ENCODE results near the gene APBB1. TPM values are rescaled to one million over a fixed set of nuclear protein-coding genes. Genes with fewer than 3 reads are reported as not detected.

APBB1 gene
- total and polyA plus RNA-seq, 8 donors = 11.4 to 69.3 (median 16.8) TPM

- Histone ChIP-seq H3K4me1 (peaks cover 8 to 34% (median 23%) of the 10 kb centered on the region in 3 donors), H3K27me3 (no peaks in the 10 kb centered on the region), H3K27ac (peak overlapping the region in 2 of 4 donors; percentile 28 to 41), H3K9me3 (no peaks in the 10 kb centered on the region), H3K36me3 (no peaks in the 10 kb centered on the region), H3K4me3 (no peak overlapping the region)
- FAIRE-seq (no peak), DNase-seq (peak; percentile 75 to 93 (median 84)), ATAC-seq (peak; percentile 75 to 94 (median 90))
- TF ChIP-seq CTCF (IDR thresholded peaks at IDR 0.05) = peak; percentile 81 to 84 (median 82)
- intact Hi-C loops (cut with DNase I) = no loop called here
- WGBS, 2 donors = 32 to 35% methylated on average over 6 of the region's 6 CpGs
Measured at GRCh38 chr11:6362873-6363678, 55.8 kb downstream of the APBB1 start.

DNA sequence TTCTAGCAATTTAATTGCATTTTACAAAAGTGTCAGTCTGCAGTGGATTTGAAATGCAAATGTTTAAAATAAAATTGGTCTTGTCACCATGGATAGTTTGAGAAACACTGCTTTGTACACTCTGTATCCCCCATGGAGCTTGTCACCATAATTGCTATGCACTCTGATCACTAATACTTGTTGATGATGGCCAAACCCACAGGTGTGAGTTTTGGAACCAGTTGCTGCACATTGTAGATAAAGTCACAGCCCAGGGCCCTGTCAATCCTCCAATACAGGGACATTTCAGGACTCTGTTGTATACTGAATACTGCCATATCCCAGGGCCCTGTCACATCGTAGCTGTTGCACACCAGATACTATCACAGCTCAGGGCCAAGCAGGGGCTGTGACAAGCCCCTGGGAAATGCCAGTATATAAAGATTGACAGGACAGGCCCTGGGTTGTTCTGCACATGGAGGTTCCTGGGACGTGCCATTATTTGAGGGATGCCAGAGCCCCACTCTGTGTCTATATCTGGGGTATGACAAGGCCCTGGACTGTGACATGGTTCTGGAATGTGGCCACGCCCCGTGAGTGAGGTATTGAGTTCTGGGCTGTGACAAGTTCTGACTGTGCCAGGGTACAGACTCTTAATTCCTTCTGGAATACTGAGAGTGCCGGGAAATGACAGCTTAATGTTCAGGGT, 56.6 kb downstream of the APBB1 start:
- intact Hi-C loops (cut with DNase I) = no loop called here
- no peak for TF ChIP-seq CTCF (IDR thresholded peaks at IDR 0.05)
- FAIRE-seq (no peak), DNase-seq (peak in 3 of 6 donors; percentile 36 to 65 (median 42)), ATAC-seq (peak; percentile 23 to 45 (median 30))
- H3K36me3 ChIP-seq = no peaks in the 10 kb centered on the region
- H3K4me3 ChIP-seq = no peak overlapping the region
- WGBS, 2 donors = 33 to 40% methylated on average over 5 of the region's 5 CpGs
- peaks cover 8 to 34% (median 23%) of the 10 kb centered on the region in 3 donors for H3K4me1 ChIP-seq
- peak overlapping the region in 2 of 4 donors; percentile 28 to 41 for H3K27ac ChIP-seq
- no peaks in the 10 kb centered on the region for H3K27me3 ChIP-seq
- no peaks in the 10 kb centered on the region for H3K9me3 ChIP-seq

GRCh38 chr11:6360183-6360582, 58.7 kb downstream of the APBB1 start:
- H3K4me3 ChIP-seq = no peak overlapping the region
- ATAC-seq = no peak
- no peaks in the 10 kb centered on the region for H3K9me3 ChIP-seq
- FAIRE-seq = no peak
- peaks cover 19 to 39% (median 20%) of the 10 kb centered on the region in 3 donors for H3K4me1 ChIP-seq
- no peaks in the 10 kb centered on the region for H3K27me3 ChIP-seq
- DNase-seq = no peak
- H3K36me3 ChIP-seq = no peaks in the 10 kb centered on the region
- H3K27ac ChIP-seq = no peak overlapping the region
- intact Hi-C loops (cut with DNase I) = no loop called here
- no peak for TF ChIP-seq CTCF (IDR thresholded peaks at IDR 0.05)
- 66 to 72% methylated on average over 3 of the region's 3 CpGs for WGBS, 2 donors

GRCh38 chr11:6357222-6357621, 61.7 kb downstream of the APBB1 start:
- ATAC-seq (peak in 1 of 4 donors; percentile 5), FAIRE-seq (no peak), DNase-seq (peak in 2 of 6 donors; percentile 16 to 29)
- no peaks in the 10 kb centered on the region for H3K9me3 ChIP-seq
- no peak overlapping the region for H3K4me3 ChIP-seq
- H3K4me1 ChIP-seq = peaks cover 6 to 29% (median 19%) of the 10 kb centered on the region in 3 donors
- 75 to 77% methylated on average over 9 of the region's 9 CpGs for WGBS, 2 donors
- no peaks in the 10 kb centered on the region for H3K27me3 ChIP-seq
- intact Hi-C loops (cut with DNase I) = loop anchor here in 2 of 3 donors (10.0 kb wide), 2 partner anchors 332 to 362 kb away; no protein-coding TSS in a partner anchor
- H3K27ac ChIP-seq = peak overlapping the region in 1 of 4 donors; percentile 54
- no peak for TF ChIP-seq CTCF (IDR thresholded peaks at IDR 0.05)
- no peaks in the 10 kb centered on the region for H3K36me3 ChIP-seq
